Heart right ventricle (tissue), 16 donors: ENCODE results near the gene SEMA3F. TPM values are rescaled to one million over a fixed set of nuclear protein-coding genes. Genes with fewer than 3 reads are reported as not detected.

ENCODE experiments used
- ATAC-seq, 8 donors: fragments of 200-7000 bp; cut with Tn5 transposase; one replicate each; pipeline ENCODE4 v1.9.1; 2020; ENCODE audit warnings: mild to moderate bottlenecking in 8 of 8, moderate library complexity in 8 of 8, moderate number of reproducible peaks in 1 of 8
- DNase-seq, 2 donors: peaks; one replicate each; pipeline ENCODE4 v3.0.0-alpha.2; 2020
- H3K27ac ChIP-seq, 10 donors: fragments of 200-600 bp; sonication (generic) in 2 of 10; one replicate each; pipeline versions ENCODE4 v1.5.0 to v1.8.0; 2020 to 2022; ENCODE audit warnings: mild to moderate bottlenecking in 3 of 10
- H3K27me3 ChIP-seq, 7 donors: fragments of 200-600 bp; one replicate each; pipeline ENCODE4 v1.8.0; 2021 to 2022; ENCODE audit warnings: mild to moderate bottlenecking in 2 of 7
- H3K36me3 ChIP-seq, 9 donors: fragments of 200-600 bp; sonication (generic) in 1 of 9; one replicate each; pipeline versions ENCODE4 v1.5.0 to v1.8.0; 2020 to 2022; ENCODE audit warnings: mild to moderate bottlenecking in 2 of 9
- H3K4me1 ChIP-seq, 9 donors: fragments of 200-600 bp; sonication (generic) in 1 of 9; one replicate each; pipeline versions ENCODE4 v1.5.0 to v1.8.0; 2020 to 2022; ENCODE audit warnings: mild to moderate bottlenecking in 4 of 9
- H3K4me3 ChIP-seq, 10 donors: fragments of 200-600 bp; sonication (generic) in 2 of 10; one replicate each; pipeline versions ENCODE4 v1.5.0 to v1.8.0; 2020 to 2022; ENCODE audit warnings: mild to moderate bottlenecking in 7 of 10, moderate library complexity in 2 of 10
- H3K9me3 ChIP-seq, 11 donors: fragments of 200-600 bp in 10 of 11; sonication (generic) in 2 of 11; one replicate each; pipeline versions ENCODE4 v1.5.0 to v1.8.0; 2013 to 2022; ENCODE audit warnings: mild to moderate bottlenecking in 2 of 11, control low read depth in 1 of 11, moderate library complexity in 1 of 11
- CTCF ChIP-seq, 9 donors: fragments of 200-600 bp; sonication (generic) in 2 of 9; IDR thresholded peaks; one replicate each; pipeline versions ENCODE4 v1.5.0 to v1.8.0; 2021 to 2022; ENCODE audit warnings: antibody characterized with exemption in 9 of 9, mild to moderate bottlenecking in 5 of 9, moderate library complexity in 1 of 9
- WGBS, 2 donors: extraction: QIAGEN DNeasy Blood & Tissue Kit; methylation state at CpG; one replicate each; pipeline ENCODE4 v1.1.7; 2013; ENCODE audit warnings: inconsistent platforms in 1 of 2; 5-methylcytosine and 5-hydroxymethylcytosine counted together
- intact Hi-C, 10 donors: fragments of 100-400 bp; cut with DNase I; formaldehyde crosslinking; loops; one replicate each; pipeline versions ENCODE4 v1.11.1 to v1.14.2; 2022
- polyA plus RNA-seq, 2 donors: library from polyadenylated mRNA; stranded (reverse); fragments of 200-250 nt; gene quantifications; one replicate each; pipeline ENCODE4 v1.2.3, GENCODE V29; 2013
- total RNA-seq, 10 donors: library from RNA; stranded (reverse); fragmentation: NEBNext Ultra II Directional in 3 of 10; extraction: Animal tissue kit (Norgen Biotek cat#: 25700) in 3 of 10; gene quantifications; one replicate each; pipeline versions ENCODE4 v1.2.1 to v1.2.4, GENCODE V29; 2021 to 2023
- donor health status: Arrhythmogenic right ventricular cardiomyopathy.
- donor health status: ischemic (EF 13 %, LVEDD 7.1; RV severe dilation, severe dysfunction).
- donor health status: healthy with polysubstance abuse.
- donor health status: DM: no; HTN: yes; CAD: no.
- donor health status: DM: no; HTN: no; CAD: no.
- donor health status: ischemic (EF 25% LVEDD 6.9; RV normal size, moderate dysfunction).
- donor health status: ischemic (EF 25% LVEDD 5.7; RV mildly dilated, moderate dysfunction).
- donor health status: healthy.
- donor health status: DM: yes; HTN: yes; CAD: no.
- donor health status: Ischemic cardiomyopathy.
- donor health status: ischemic (EF 35%, LVEDD 5.7; RV mildly dilated, moderate dysfunction).
- donor health status: nonischemic (EF 11% LVEDD 7.7; RV severe dilation, severe dysfunction).
- donor health status: DM: yes; HTN: yes; CAD: no.
- donor health status: PGD.
- donor health status: ischemic (EF 29% LVEDD 5.4; RV normal size, mild dysfunction).
- donor health status: nonischemic (EF 23%, LVEDD 6.1; RV moderate dilation, normal function).

SEMA3F gene
- total and polyA plus RNA-seq, 12 donors: 5.1 to 37.2 (median 12.3) TPM

GRCh38 chr3:50214824-50215223 is 59.7 kb downstream of the SEMA3F start:
- DNase-seq: no peak
- WGBS, 2 donors: 77 to 80% methylated on average over 10 of the region's 10 CpGs
- no peak for ATAC-seq
- Histone ChIP-seq H3K4me3 (no peak overlapping the region), H3K27me3 (no peaks in the 10 kb centered on the region), H3K36me3 (peaks cover 0 to 6% (median 0%) of the 10 kb centered on the region in 9 donors), H3K27ac (no peak overlapping the region), H3K4me1 (peaks cover 0 to 5% (median 0%) of the 10 kb centered on the region in 9 donors), H3K9me3 (no peaks in the 10 kb centered on the region)
- TF ChIP-seq CTCF (IDR thresholded peaks at IDR 0.05): no peak
- intact Hi-C loops: no loop called here

- Histone ChIP-seq H3K4me1 (peaks cover 0 to 11% (median 0%) of the 10 kb centered on the region in 9 donors), H3K36me3 (peaks cover 0 to 6% (median 0%) of the 10 kb centered on the region in 9 donors), H3K4me3 (no peak overlapping the region), H3K27ac (no peak overlapping the region), H3K9me3 (no peaks in the 10 kb centered on the region), H3K27me3 (no peaks in the 10 kb centered on the region)
- WGBS, 2 donors: 64 to 67% methylated on average over 6 to 9 of the region's 9 CpGs
- intact Hi-C loops: no loop called here
- DNase-seq: no peak
- TF ChIP-seq CTCF (IDR thresholded peaks at IDR 0.05): no peak
- ATAC-seq: no peak
Measured at GRCh38 chr3:50215529-50215928, 60.4 kb downstream of the SEMA3F start.

- no peak for TF ChIP-seq CTCF (IDR thresholded peaks at IDR 0.05)
- H3K27me3 ChIP-seq: no peaks in the 10 kb centered on the region
- WGBS, 2 donors: 81 to 85% methylated on average over 10 of the region's 10 CpGs
- ATAC-seq (no peak), DNase-seq (no peak)
- no peak overlapping the region for H3K27ac ChIP-seq
- H3K4me1 ChIP-seq: peaks cover 0 to 15% (median 0%) of the 10 kb centered on the region in 9 donors
- intact Hi-C loops: no loop called here
- H3K9me3 ChIP-seq: no peaks in the 10 kb centered on the region
- no peak overlapping the region for H3K4me3 ChIP-seq
- peaks cover 0 to 6% (median 0%) of the 10 kb centered on the region in 9 donors for H3K36me3 ChIP-seq
Measured at GRCh38 chr3:50217681-50218080, 62.6 kb downstream of the SEMA3F start.

- Histone ChIP-seq H3K4me1 (peaks cover 0 to 14% (median 0%) of the 10 kb centered on the region in 9 donors), H3K36me3 (peaks cover 0 to 6% (median 0%) of the 10 kb centered on the region in 9 donors), H3K27ac (no peak overlapping the region), H3K4me3 (no peak overlapping the region), H3K27me3 (no peaks in the 10 kb centered on the region), H3K9me3 (no peaks in the 10 kb centered on the region)
- no peak for DNase-seq
- no peak for ATAC-seq
- 93 to 95% methylated on average over 17 of the region's 17 CpGs for WGBS, 2 donors
- intact Hi-C loops: no loop called here
- TF ChIP-seq CTCF (IDR thresholded peaks at IDR 0.05): no peak
Measured at GRCh38 chr3:50218448-50218847, 63.3 kb downstream of the SEMA3F start.
